A549 (cell line): ENCODE results near the gene NOTCH3. TPM values are rescaled to one million over a fixed set of nuclear protein-coding genes. Genes with fewer than 3 reads are reported as not detected.

Experiments
- ATAC-seq, 2 experiments: fragments of 200-7000 bp in 1 of 2; fragments of >200 bp in 1 of 2; cut with Nextera tagmentation in 1 of 2; cut with Tn5 transposase in 1 of 2; 3 replicates each; pipeline versions ENCODE4 v1.8.0 to v1.9.1; 2018 to 2020; ENCODE audit warnings: mild to moderate bottlenecking in 1 of 2, moderate library complexity in 1 of 2
- CTCF ChIA-PET: fragments of 300-600 bp; sonication (Branson Sonifier 250); formaldehyde crosslinking; extraction: SDS; loops from one replicate; lab custom pipeline; 2021; ENCODE audit warnings: antibody characterized with exemption, inconsistent platforms; lab: Yijun Ruan, JAX
- POLR2A ChIA-PET: fragments of 350-600 bp; formaldehyde crosslinking; extraction: SDS; loops from one replicate; lab custom pipeline; 2021; ENCODE audit warnings: antibody characterized with exemption, inconsistent platforms; lab: Yijun Ruan, JAX
- DNase-seq, 2 experiments: peaks; one replicate each; pipeline versions ENCODE4 v3.0.0 to v3.0.0-alpha.2; 2011 to 2016; ENCODE audit warnings: low read depth in 1 of 2, low spot score in 1 of 2
- FAIRE-seq: peaks from 2 replicates; lab custom pipeline; 2011; peaks lifted over from hg19 to GRCh38; lab: Jason Lieb, UNC
- H3K27ac ChIP-seq, 2 experiments: fragments of >200 bp; sonication (Bioruptor Twin); formaldehyde crosslinking; 3 replicates each; pipeline ENCODE4 v1.5.1; 2016 to 2017
- H3K4me1 ChIP-seq: fragments of >200 bp; sonication (Bioruptor Twin); formaldehyde crosslinking; 3 replicates; pipeline ENCODE4 v1.6.1; 2016
- H3K4me2 ChIP-seq: fragments of >200 bp; sonication (Bioruptor Twin); formaldehyde crosslinking; 3 replicates; pipeline ENCODE4 v1.6.1; 2016
- H3K4me3 ChIP-seq: fragments of >200 bp; sonication (Bioruptor Twin); formaldehyde crosslinking; 3 replicates; pipeline ENCODE4 v1.5.1; 2016
- H3K9me3 ChIP-seq: fragments of >200 bp; sonication (Bioruptor Twin); formaldehyde crosslinking; 3 replicates; pipeline ENCODE4 v1.6.1; 2016
- BCL3 ChIP-seq: fragments of >200 bp; sonication (Bioruptor Twin); formaldehyde crosslinking; IDR thresholded peaks from 3 replicates; pipeline ENCODE4 v1.6.1; 2016
- BHLHE40 ChIP-seq: IDR thresholded peaks from 2 replicates; pipeline ENCODE4 v1.6.1; 2012; ENCODE audit warnings: low read depth, low read length, inconsistent platforms
- CBX2 ChIP-seq: fragments of 200-600 bp; sonication (generic); IDR thresholded peaks from 2 replicates; pipeline ENCODE4 v1.6.1; 2016; ENCODE audit warnings: low read depth, mild to moderate bottlenecking, borderline replicate concordance
- CBX8 ChIP-seq: fragments of 200-600 bp; sonication (generic); IDR thresholded peaks from 2 replicates; pipeline ENCODE4 v1.6.1; 2016
- CTCF ChIP-seq: fragments of >200 bp; sonication (Bioruptor Twin); formaldehyde crosslinking; IDR thresholded peaks from 3 replicates; pipeline ENCODE4 v1.5.1; 2016
- EHMT2 ChIP-seq: fragments of 200-600 bp; sonication (generic); IDR thresholded peaks from 2 replicates; pipeline ENCODE4 v1.6.1; 2016; ENCODE audit warnings: antibody characterized with exemption, low read depth, mild to moderate bottlenecking, moderate library complexity
- FOSL2 ChIP-seq, 2 experiments: fragments of 450-650 bp in 1 of 2; fragments of >200 bp in 1 of 2; sonication (Bioruptor Twin) in 1 of 2; formaldehyde crosslinking; IDR thresholded peaks; 2 replicates each; pipeline versions ENCODE4 v1.5.0 to v1.6.1; 2016 to 2020; ENCODE audit warnings: mild to moderate bottlenecking in 1 of 2, moderate library complexity in 1 of 2
- GATA3 ChIP-seq: IDR thresholded peaks from 2 replicates; pipeline ENCODE4 v1.6.1; 2012; ENCODE audit warnings: borderline replicate concordance
- HEYL ChIP-seq: fragments of 250-450 bp; sonication (Bioruptor Pico); IDR thresholded peaks from 2 replicates; pipeline ENCODE4 v1.8.0; 2021; ENCODE audit warnings: mild to moderate bottlenecking, moderate library complexity
- HMGXB4 ChIP-seq: fragments of 250-450 bp; sonication (Bioruptor Pico); IDR thresholded peaks from 2 replicates; pipeline ENCODE4 v1.5.0; 2021; ENCODE audit warnings: mild to moderate bottlenecking, moderate library complexity, borderline replicate concordance
- HOXA7 ChIP-seq: fragments of 250-450 bp; sonication (Bioruptor Pico); IDR thresholded peaks from 2 replicates; pipeline ENCODE4 v1.5.0; 2020; ENCODE audit warnings: mild to moderate bottlenecking, moderate library complexity
- HOXB5 ChIP-seq: fragments of 250-450 bp; sonication (Bioruptor Pico); IDR thresholded peaks from 2 replicates; pipeline ENCODE4 v1.5.0; 2020; ENCODE audit warnings: mild to moderate bottlenecking, moderate library complexity
- JUN ChIP-seq, 2 experiments: fragments of >200 bp; sonication (Bioruptor Twin); formaldehyde crosslinking; IDR thresholded peaks; 2 replicates in 1 of 2; 3 replicates in 1 of 2; pipeline ENCODE4 v1.6.1; 2016 to 2017
- JUNB ChIP-seq: fragments of >200 bp; sonication (Bioruptor Twin); formaldehyde crosslinking; IDR thresholded peaks from 2 replicates; pipeline ENCODE4 v1.6.1; 2016
- KDM1A ChIP-seq: fragments of 200-600 bp; sonication (generic); IDR thresholded peaks from 2 replicates; pipeline ENCODE4 v1.6.1; 2016; ENCODE audit warnings: low read depth, mild to moderate bottlenecking
- MAZ ChIP-seq: fragments of 150-350 bp; IDR thresholded peaks from 2 replicates; pipeline ENCODE4 v1.6.1; 2014; ENCODE audit warnings: antibody characterized with exemption, low read depth, low read length, borderline replicate concordance
- NFE2L2 ChIP-seq: fragments of 150-350 bp; conservative IDR thresholded peaks from 2 replicates; pipeline ENCODE4 v1.6.1; 2014; ENCODE audit warnings: low read length
- PBX3 ChIP-seq: IDR thresholded peaks from 2 replicates; pipeline ENCODE4 v1.6.1; 2012
- PHF8 ChIP-seq: fragments of 200-600 bp; sonication (generic); IDR thresholded peaks from 2 replicates; pipeline ENCODE4 v1.6.1; 2016; ENCODE audit warnings: low read depth, mild to moderate bottlenecking, antibody characterized with exemption, moderate library complexity, borderline replicate concordance
- POLR2A ChIP-seq: IDR thresholded peaks from 2 replicates; pipeline ENCODE4 v1.6.1; 2012; ENCODE audit warnings: mild to moderate bottlenecking, low read length
- RARB ChIP-seq: fragments of 250-450 bp; sonication (Bioruptor Pico); IDR thresholded peaks from 2 replicates; pipeline ENCODE4 v1.8.0; 2021; ENCODE audit warnings: mild to moderate bottlenecking, moderate library complexity
- RNF2 ChIP-seq: fragments of 200-600 bp; sonication (generic); IDR thresholded peaks from 2 replicates; pipeline ENCODE4 v1.6.1; 2016; ENCODE audit warnings: low read depth, mild to moderate bottlenecking, antibody characterized with exemption, moderate library complexity, borderline replicate concordance
- SMC3 ChIP-seq: fragments of >200 bp; sonication (Bioruptor Twin); formaldehyde crosslinking; IDR thresholded peaks from 3 replicates; pipeline ENCODE4 v1.6.1; 2018; ENCODE audit warnings: inconsistent platforms
- SREBF2 ChIP-seq: fragments of 450-650 bp; IDR thresholded peaks from 2 replicates; pipeline ENCODE4 v1.6.1; 2014; ENCODE audit warnings: mild to moderate bottlenecking, moderate library complexity
- TFCP2L1 ChIP-seq: fragments of 250-450 bp; sonication (Bioruptor Pico); IDR thresholded peaks from 2 replicates; pipeline ENCODE4 v1.5.0; 2021; ENCODE audit warnings: mild to moderate bottlenecking
- TP53 ChIP-seq: fragments of 250-450 bp; sonication (Bioruptor Pico); IDR thresholded peaks from 2 replicates; pipeline ENCODE4 v1.5.0; 2021; ENCODE audit warnings: mild to moderate bottlenecking, moderate library complexity
- ZC3H11A ChIP-seq: fragments of 450-650 bp; IDR thresholded peaks from 2 replicates; pipeline ENCODE4 v1.6.1; 2014; ENCODE audit warnings: antibody characterized with exemption, mild to moderate bottlenecking
- ZNF302 ChIP-seq: fragments of 250-450 bp; sonication (Bioruptor Pico); IDR thresholded peaks from 2 replicates; pipeline ENCODE4 v1.9.0; 2021; ENCODE audit warnings: inconsistent platforms, mild to moderate bottlenecking, moderate library complexity
- WGBS: methylation state at CpG from one replicate; pipeline ENCODE4 v1.1.6; 2017; ENCODE audit errors: missing lambda C conversion rate; 5-methylcytosine and 5-hydroxymethylcytosine counted together
- polyA plus RNA-seq, 4 experiments: library from polyadenylated mRNA; depleted of rRNA in 3 of 4; stranded (reverse); fragments of >200 nt; fragmentation: RNase III in 1 of 4; extraction: RNeasy Plus Mini Kit Qiagen cat#74134 plus additional on column Dnase treatment in 1 of 4; gene quantifications; 2 replicates in 3 of 4; 3 replicates in 1 of 4; pipeline ENCODE4 v1.2.3, GENCODE V29; 2011 to 2017

Gene NOTCH3
- polyA plus RNA-seq, 2 of the 4 experiments (the other 2 are of a cell fraction): 9.5 to 14.7 TPM

- no peak for TF ChIP-seq JUNB
- TF ChIP-seq SMC3: no peak
- TF ChIP-seq RARB (CRISPR knock-in tag): no peak
- TF ChIP-seq JUN (IDR thresholded peaks at IDR 0.05): no peak
- no peak for TF ChIP-seq EHMT2
- TF ChIP-seq HOXB5 (CRISPR knock-in tag): no peak
- TF ChIP-seq CBX2: no peak
- TF ChIP-seq GATA3: no peak
- no peak for TF ChIP-seq CBX8
- no peak for TF ChIP-seq PBX3
- TF ChIP-seq PHF8: no peak
- TF ChIP-seq FOSL2 (IDR thresholded peaks at IDR 0.05): no peak
- no peak for TF ChIP-seq FOSL2 (CRISPR knock-in tag; IDR thresholded peaks at IDR 0.05)
- TF ChIP-seq BCL3: no peak
- TF ChIP-seq BHLHE40: no peak
- TF ChIP-seq ZC3H11A: no peak
- no peak for TF ChIP-seq TFCP2L1 (CRISPR knock-in tag)
- no peak for TF ChIP-seq HEYL (CRISPR knock-in tag)
- no peak for TF ChIP-seq HMGXB4
- TF ChIP-seq, all 56 proteins: peak for 0
- 35% methylated on average over 5 of the region's 8 CpGs for WGBS
- ChIA-PET CTCF (interaction anchor here (1.0 to 1.6 kb wide), 3 partner anchors 21 to 62 kb away, joined by 3 to 7 read pairs (median 4); no protein-coding TSS in a partner anchor), POLR2A (no interaction called here)
- Histone ChIP-seq H3K4me3 (no peak overlapping the region), H3K9me3 (no peaks in the 10 kb centered on the region), H3K4me1 (peaks cover 18% of the 10 kb centered on the region), H3K4me2 (peak overlapping the region; percentile 47), H3K27ac (no peak overlapping the region)
- no peak for FAIRE-seq
- ATAC-seq: peak; percentile 62 to 67; a peak in 5 of 6 replicates
- DNase-seq: peak in 1 of 2 experiments; percentile 42
Measured at GRCh38 chr19:15197942-15198341, 2.9 kb downstream of the NOTCH3 start.

- peak in 1 of 2 experiments; percentile 10; a peak in 2 of 6 replicates for ATAC-seq
- WGBS: 29% methylated on average over 3 of the region's 14 CpGs
Measured at GRCh38 chr19:15197275-15197941, 3.4 kb downstream of the NOTCH3 start.

More at GRCh38 chr19:15197275-15197941, 3.4 kb downstream of the NOTCH3 start:
- Histone ChIP-seq H3K9me3 (no peaks in the 10 kb centered on the region), H3K4me1 (peaks cover 18% of the 10 kb centered on the region), H3K4me2 (peak overlapping the region; percentile 47), H3K4me3 (no peak overlapping the region), H3K27ac (0 out of 6 replicates have a peak overlapping the region, but pooled peaks of 1 of the 2 experiments have one; percentile 36)
- no peak for TF ChIP-seq MAZ
- TF ChIP-seq POLR2A: no peak
- TF ChIP-seq TP53 (CRISPR knock-in tag): no peak
- no peak for TF ChIP-seq HOXA7
- TF ChIP-seq RNF2: no peak
- no peak for TF ChIP-seq KDM1A
- no peak for TF ChIP-seq CTCF
- no peak for TF ChIP-seq HOXB5 (CRISPR knock-in tag)
- no peak for TF ChIP-seq NFE2L2
- no peak for TF ChIP-seq GATA3
- TF ChIP-seq SREBF2: no peak
- TF ChIP-seq ZNF302 (CRISPR knock-in tag): no peak
- POLR2A ChIA-PET: no interaction called here
- FAIRE-seq (no peak), DNase-seq (no peak)
- CTCF ChIA-PET: interaction anchor here (0.9 to 1.6 kb wide), 3 partner anchors 20 to 57 kb away, joined by 3 to 7 read pairs (median 3); no protein-coding TSS in a partner anchor
